ENCODE data around the gene ZNF728.
"Not testable (repeated sequence)": the region's sequence is repeated elsewhere in the genome, so short reads cannot be mapped to it uniquely, and the experiment has no call there.

The ZNF728 gene

DNA sequence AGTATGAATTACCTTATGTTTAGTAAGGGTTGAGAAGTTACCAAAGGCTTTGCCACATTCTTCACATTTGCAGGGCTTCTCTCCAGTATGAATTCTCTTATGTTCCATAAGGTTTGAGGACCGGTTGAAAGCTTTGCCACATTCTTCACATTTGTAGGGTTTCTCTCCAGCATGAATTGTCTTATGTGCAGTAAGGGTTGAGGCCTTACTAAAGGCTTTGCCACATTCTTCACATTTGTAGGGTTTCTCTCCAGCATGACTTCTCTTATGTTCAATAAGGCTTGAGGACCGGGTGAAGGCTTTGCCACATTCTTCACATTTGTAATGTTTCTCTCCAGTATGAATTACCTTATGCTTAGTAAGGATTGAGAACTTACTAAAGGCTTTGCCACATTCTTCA, 26.7 kb downstream of the ZNF728 start:
- Histone ChIP-seq H3K27me3 (replicated peaks) (no peaks in the 10 kb centered on the region), H3K4me3 (ENCODE audit: low read depth, low read length) (no peak overlapping the region), H3K27ac (no peak overlapping the region), H3K36me3 (replicated peaks) (no peaks in the 10 kb centered on the region)
- in situ Hi-C loops (cut with HindIII; ENCODE audit: low pct_ligation_motif_present, low sequenced_read_pairs): no loop called here
- TF ChIP-seq, protein P1, sequence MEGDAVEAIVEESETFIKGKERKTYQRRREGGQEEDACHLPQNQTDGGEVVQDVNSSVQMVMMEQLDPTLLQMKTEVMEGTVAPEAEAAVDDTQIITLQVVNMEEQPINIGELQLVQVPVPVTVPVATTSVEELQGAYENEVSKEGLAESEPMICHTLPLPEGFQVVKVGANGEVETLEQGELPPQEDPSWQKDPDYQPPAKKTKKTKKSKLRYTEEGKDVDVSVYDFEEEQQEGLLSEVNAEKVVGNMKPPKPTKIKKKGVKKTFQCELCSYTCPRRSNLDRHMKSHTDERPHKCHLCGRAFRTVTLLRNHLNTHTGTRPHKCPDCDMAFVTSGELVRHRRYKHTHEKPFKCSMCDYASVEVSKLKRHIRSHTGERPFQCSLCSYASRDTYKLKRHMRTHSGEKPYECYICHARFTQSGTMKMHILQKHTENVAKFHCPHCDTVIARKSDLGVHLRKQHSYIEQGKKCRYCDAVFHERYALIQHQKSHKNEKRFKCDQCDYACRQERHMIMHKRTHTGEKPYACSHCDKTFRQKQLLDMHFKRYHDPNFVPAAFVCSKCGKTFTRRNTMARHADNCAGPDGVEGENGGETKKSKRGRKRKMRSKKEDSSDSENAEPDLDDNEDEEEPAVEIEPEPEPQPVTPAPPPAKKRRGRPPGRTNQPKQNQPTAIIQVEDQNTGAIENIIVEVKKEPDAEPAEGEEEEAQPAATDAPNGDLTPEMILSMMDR (IDR thresholded peaks at IDR 0.05; ENCODE audit: low read depth, low read length, missing control alignments): no peak
- no peak for DNase-seq

DNA sequence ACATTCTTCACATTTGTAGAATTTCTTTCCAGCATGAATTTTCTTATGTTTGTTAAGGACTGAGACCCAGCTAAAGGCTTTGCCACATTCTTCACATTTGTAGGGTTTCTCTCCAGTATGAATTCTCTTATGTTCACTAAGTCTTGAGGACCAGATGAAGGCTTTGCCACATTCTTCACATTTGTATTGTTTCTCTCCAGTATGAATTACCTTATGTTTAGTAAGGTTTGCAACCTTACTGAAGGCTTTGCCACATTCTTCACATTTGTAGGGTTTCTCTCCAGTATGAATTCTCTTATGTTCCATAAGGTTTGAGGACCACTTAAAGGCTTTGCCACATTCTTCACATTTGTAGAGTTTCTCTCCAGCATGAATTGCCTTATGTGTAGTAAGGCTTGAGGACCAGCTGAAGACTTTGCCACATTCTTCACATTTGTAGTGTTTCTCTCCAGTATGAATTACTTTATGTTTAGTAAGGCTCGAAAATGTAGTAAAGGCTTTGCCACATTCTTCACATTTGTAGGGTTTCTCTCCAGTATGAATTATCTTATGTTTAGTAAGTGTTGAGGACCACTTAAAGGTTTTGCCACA, 27.3 kb downstream of the ZNF728 start:
- H3K36me3 ChIP-seq (replicated peaks); in situ Hi-C loops (cut with HindIII; ENCODE audit: low pct_ligation_motif_present, low sequenced_read_pairs); H3K4me3 ChIP-seq (ENCODE audit: low read depth, low read length); H3K27me3 ChIP-seq (replicated peaks); H3K27ac ChIP-seq; DNase-seq: not testable (repeated sequence)

DNA sequence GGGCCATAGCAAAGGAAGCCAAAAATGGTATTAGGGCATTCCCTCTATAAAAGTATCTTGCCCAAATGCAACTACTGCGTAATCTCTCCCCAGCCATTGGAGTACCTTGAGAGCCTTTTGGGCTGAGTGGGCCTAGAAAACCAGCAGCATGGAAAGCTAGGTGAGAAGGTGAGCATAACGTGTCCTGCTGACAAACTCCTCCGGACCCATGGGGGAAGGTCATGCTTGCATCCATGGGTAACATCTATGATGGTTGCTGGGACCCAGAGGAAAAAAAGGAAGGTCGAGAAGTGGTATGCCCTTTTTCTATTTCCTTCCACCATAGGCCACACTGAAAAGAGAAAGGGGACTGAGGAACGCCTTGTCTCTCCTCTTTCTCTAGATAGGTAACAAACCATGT, 57.4 kb downstream of the ZNF728 start:
- no peak for DNase-seq
- H3K4me3 ChIP-seq (ENCODE audit: low read depth, low read length): no peak overlapping the region
- TF ChIP-seq, protein P1 (IDR thresholded peaks at IDR 0.05; ENCODE audit: low read depth, low read length, missing control alignments): no peak
- H3K27me3 ChIP-seq (replicated peaks): no peaks in the 10 kb centered on the region
- H3K36me3 ChIP-seq (replicated peaks): no peaks in the 10 kb centered on the region
- in situ Hi-C loops (cut with HindIII; ENCODE audit: low pct_ligation_motif_present, low sequenced_read_pairs): no loop called here
- H3K27ac ChIP-seq: no peak overlapping the region

DNA sequence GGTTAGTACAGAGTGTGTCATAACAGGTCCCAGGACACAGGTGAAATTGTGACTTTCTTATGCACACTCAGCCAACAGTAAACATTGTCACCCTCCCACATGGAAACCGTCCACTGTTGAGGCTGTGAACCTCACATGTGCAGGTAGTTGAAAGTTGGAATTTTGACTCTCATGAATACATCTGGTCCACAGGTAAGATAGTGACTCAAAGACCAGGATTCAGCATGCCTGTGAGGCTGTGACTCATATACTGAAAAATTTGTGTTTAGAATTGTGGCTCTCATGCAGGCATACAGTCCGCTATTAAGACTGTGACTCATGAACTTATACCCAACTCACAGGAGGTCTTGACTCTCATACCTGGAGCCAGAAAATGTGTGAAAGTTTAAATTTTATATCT, 67.8 kb downstream of the ZNF728 start:
- in situ Hi-C loops (cut with HindIII; ENCODE audit: low pct_ligation_motif_present, low sequenced_read_pairs): no loop called here
- no peak overlapping the region for H3K4me3 ChIP-seq (ENCODE audit: low read depth, low read length)
- H3K27ac ChIP-seq: no peak overlapping the region
- H3K27me3 ChIP-seq (replicated peaks): no peaks in the 10 kb centered on the region
- TF ChIP-seq, protein P1 (IDR thresholded peaks at IDR 0.05; ENCODE audit: low read depth, low read length, missing control alignments): no peak
- no peaks in the 10 kb centered on the region for H3K36me3 ChIP-seq (replicated peaks)
- no peak for DNase-seq

DNA sequence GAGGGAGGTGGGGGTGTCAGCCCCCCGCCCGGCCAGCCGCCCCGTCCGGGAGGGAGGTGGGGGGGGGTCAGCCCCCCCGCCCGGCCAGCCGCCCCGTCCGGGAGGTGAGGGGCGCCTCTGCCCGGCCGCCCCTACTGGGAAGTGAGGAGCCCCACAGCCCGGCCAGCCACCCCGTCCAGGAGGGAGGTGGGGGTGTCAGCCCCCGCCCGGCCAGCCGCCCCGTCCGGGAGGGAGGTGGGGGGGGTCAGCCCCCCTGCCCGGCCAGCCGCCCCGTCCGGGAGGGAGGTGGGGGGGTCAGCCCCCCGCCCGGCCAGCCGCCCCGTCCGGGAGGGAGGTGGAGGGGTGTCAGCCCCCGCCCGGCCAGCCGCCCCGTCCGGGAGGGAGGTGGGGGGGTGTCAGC, 75.4 kb downstream of the ZNF728 start:
- H3K27ac ChIP-seq; H3K4me3 ChIP-seq (ENCODE audit: low read depth, low read length); DNase-seq; H3K27me3 ChIP-seq (replicated peaks); in situ Hi-C loops (cut with HindIII; ENCODE audit: low pct_ligation_motif_present, low sequenced_read_pairs); H3K36me3 ChIP-seq (replicated peaks): not testable (repeated sequence)

DNA sequence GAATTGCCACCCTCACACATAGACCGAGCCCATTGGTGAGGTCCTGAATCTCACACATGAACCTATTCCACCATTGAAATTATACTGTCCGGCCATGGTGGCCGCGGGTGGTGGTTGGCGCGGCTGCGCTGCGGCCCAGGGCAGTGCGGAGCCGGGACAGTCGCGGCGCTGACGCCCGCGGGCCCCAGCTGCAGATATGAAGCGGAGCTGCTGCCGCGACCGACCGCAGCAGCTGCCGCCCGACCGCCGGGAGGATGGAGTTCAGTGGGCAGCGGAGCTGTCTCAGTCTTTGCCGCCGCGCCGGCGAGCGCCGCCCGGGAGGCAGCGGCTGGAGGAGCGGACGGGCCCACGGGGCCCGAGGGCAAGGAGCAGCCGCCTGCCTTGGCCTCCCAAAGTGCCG, 77.8 kb downstream of the ZNF728 start:
- in situ Hi-C loops (cut with HindIII; ENCODE audit: low pct_ligation_motif_present, low sequenced_read_pairs); DNase-seq; H3K27me3 ChIP-seq (replicated peaks): not testable (repeated sequence)

More for the DNA sequence above, 77.8 kb downstream of the ZNF728 start:
- H3K36me3 ChIP-seq (replicated peaks); H3K4me3 ChIP-seq (ENCODE audit: low read depth, low read length); H3K27ac ChIP-seq: not testable (repeated sequence)

Measured in brain microvascular endothelial cell (primary cell).